OCI-LY3 (cell line): ENCODE data around the gene MTHFD1.

Experiments used
- H2AFZ ChIP-seq: fragments of 200-600, 300-600 bp; shearing (Covaris generic); 2 replicates; pipeline ENCODE4 v1.6.0; 2014; ENCODE audit warnings: antibody characterized with exemption, low read depth, low read length
- H3K27ac ChIP-seq: fragments of 200-600, 300-600 bp; sonication (generic); 2 replicates; pipeline ENCODE4 v1.5.1; 2014; ENCODE audit warnings: mild to moderate bottlenecking, low read length, moderate library complexity, mixed read lengths
- H3K27me3 ChIP-seq: fragments of 200-600, 300-600 bp; sonication (generic); 2 replicates; pipeline ENCODE4 v1.6.1; 2014; ENCODE audit warnings: low read depth, low read length, mixed read lengths
- H3K36me3 ChIP-seq: fragments of 200-600, 300-600 bp; sonication (generic); replicated peaks from 2 replicates; pipeline ENCODE3; 2014; ENCODE audit warnings: low read depth, low read length, mixed read lengths
- H3K4me1 ChIP-seq: fragments of 300-600, 200-600 bp; sonication (generic); 2 replicates; pipeline ENCODE4 v1.6.1; 2014; ENCODE audit warnings: low read length, mixed read lengths
- H3K4me2 ChIP-seq: fragments of 200-600, 300-600 bp; sonication (generic); 2 replicates; pipeline ENCODE4 v1.6.1; 2014; ENCODE audit warnings: low read length, mixed read lengths
- H3K4me3 ChIP-seq: fragments of 300-600, 200-600 bp; sonication (generic); 2 replicates; pipeline ENCODE4 v1.5.1; 2014; ENCODE audit warnings: antibody characterized with exemption, mild to moderate bottlenecking, low read length, moderate library complexity
- H3K79me2 ChIP-seq: fragments of 300-600, 200-600 bp; shearing (Covaris generic); 2 replicates; pipeline ENCODE4 v1.6.1; 2014; ENCODE audit warnings: mild to moderate bottlenecking, low read length, mixed read lengths
- H3K9ac ChIP-seq: fragments of 300-600, 200-600 bp; shearing (Covaris generic); 2 replicates; pipeline ENCODE4 v1.6.0; 2014; ENCODE audit warnings: mild to moderate bottlenecking, low read length, moderate library complexity
- H3K9me3 ChIP-seq: fragments of 200-600, 300-600 bp; shearing (Covaris generic); 2 replicates; pipeline ENCODE4 v1.6.1; 2014; ENCODE audit warnings: low read length, mixed read lengths; ENCODE audit not compliant: insufficient read depth
- H4K20me1 ChIP-seq: fragments of 200-600, 300-600 bp; sonication (generic); 2 replicates; pipeline ENCODE4 v1.6.1; 2016; ENCODE audit warnings: low read length, mixed read lengths; ENCODE audit not compliant: insufficient read depth
- EZH2phosphoT487 ChIP-seq: fragments of 200-600 bp; shearing (Covaris generic); IDR thresholded peaks from 2 replicates; pipeline ENCODE4 v1.6.1; 2018; ENCODE audit warnings: antibody characterized with exemption, mixed run types, low read depth
- TF ChIP-seq, protein P1 (sequence below): fragments of 200-600, 300-600 bp; sonication (generic); IDR thresholded peaks from 2 replicates; pipeline ENCODE4 v1.5.1; 2014; ENCODE audit warnings: antibody characterized with exemption, low read length, low read depth

Gene MTHFD1

DNA sequence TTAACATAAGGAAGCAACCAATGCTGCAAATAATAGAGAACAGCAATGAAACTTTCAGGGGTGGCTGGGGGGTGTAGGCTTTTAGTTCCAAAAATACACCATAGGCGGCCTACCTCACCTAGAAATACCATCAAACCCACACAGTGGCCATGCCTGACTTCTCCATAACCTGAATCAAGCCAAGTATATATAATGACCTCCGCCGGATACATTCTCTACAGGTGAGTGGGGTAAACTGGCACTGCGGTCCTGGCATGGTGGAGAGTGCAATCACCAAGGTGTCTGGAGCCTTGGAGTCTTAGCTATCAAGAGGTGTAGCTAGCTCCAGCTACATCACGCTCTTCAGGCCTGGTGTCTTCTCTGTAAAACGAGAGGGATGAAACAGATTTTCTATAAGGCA, 114.3 kb downstream of the MTHFD1 start:
- H2AFZ ChIP-seq: no peak overlapping the region
- no peaks in the 10 kb centered on the region for H3K9me3 ChIP-seq
- H3K27ac ChIP-seq: peak overlapping the region; percentile 93
- H4K20me1 ChIP-seq: peaks cover 9% of the 10 kb centered on the region; the same call in 1 of the 2 replicates
- no peaks in the 10 kb centered on the region for H3K27me3 ChIP-seq
- H3K4me3 ChIP-seq: peak overlapping the region; percentile 80
- no peak for TF ChIP-seq EZH2phosphoT487
- TF ChIP-seq, protein P1, sequence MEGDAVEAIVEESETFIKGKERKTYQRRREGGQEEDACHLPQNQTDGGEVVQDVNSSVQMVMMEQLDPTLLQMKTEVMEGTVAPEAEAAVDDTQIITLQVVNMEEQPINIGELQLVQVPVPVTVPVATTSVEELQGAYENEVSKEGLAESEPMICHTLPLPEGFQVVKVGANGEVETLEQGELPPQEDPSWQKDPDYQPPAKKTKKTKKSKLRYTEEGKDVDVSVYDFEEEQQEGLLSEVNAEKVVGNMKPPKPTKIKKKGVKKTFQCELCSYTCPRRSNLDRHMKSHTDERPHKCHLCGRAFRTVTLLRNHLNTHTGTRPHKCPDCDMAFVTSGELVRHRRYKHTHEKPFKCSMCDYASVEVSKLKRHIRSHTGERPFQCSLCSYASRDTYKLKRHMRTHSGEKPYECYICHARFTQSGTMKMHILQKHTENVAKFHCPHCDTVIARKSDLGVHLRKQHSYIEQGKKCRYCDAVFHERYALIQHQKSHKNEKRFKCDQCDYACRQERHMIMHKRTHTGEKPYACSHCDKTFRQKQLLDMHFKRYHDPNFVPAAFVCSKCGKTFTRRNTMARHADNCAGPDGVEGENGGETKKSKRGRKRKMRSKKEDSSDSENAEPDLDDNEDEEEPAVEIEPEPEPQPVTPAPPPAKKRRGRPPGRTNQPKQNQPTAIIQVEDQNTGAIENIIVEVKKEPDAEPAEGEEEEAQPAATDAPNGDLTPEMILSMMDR: peak; percentile 30
- H3K79me2 ChIP-seq: peaks cover 94% of the 10 kb centered on the region
- peak overlapping the region; percentile 97 for H3K4me2 ChIP-seq
- H3K9ac ChIP-seq: peak overlapping the region; percentile 94
- H3K4me1 ChIP-seq: peaks cover 32% of the 10 kb centered on the region
- peaks cover 16% of the 10 kb centered on the region for H3K36me3 ChIP-seq

DNA sequence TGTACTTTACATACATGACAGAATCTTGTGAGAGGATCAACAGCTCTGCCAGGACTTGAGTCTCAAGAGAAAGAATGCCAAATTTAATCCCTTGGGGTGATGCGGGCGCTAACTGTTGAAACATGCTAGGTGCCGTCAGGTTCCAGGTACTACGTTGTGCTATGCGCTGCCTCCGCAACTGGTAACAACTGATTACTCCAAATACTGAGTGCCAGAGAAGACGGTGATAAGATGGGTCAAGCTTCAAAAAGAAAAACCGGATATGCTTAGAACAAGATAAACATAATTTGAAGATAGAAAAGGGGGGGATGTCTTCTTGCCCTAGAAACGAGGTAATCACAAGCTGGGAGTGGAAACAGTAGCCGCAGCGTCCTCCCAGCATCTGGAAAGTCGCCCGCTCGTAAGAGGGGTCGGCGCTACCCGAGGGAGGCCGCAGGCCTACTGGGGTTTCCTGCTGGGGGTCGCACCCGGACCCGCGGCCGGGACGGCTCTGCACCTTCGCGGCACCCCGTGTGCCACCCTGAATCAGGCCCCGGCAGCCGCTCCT, 114.8 kb downstream of the MTHFD1 start:
- Histone ChIP-seq H3K4me2 (peak overlapping the region; percentile 97), H3K9me3 (no peaks in the 10 kb centered on the region), H3K27me3 (no peaks in the 10 kb centered on the region), H3K27ac (peak overlapping the region; percentile 93), H4K20me1 (peaks cover 9% of the 10 kb centered on the region; the same call in 1 of the 2 replicates), H3K36me3 (peaks cover 11% of the 10 kb centered on the region), H3K9ac (peak overlapping the region; percentile 94), H2AFZ (peak overlapping the region; percentile 50; the same call in 1 of the 2 replicates), H3K79me2 (peaks cover 94% of the 10 kb centered on the region), H3K4me1 (peaks cover 37% of the 10 kb centered on the region), H3K4me3 (peak overlapping the region; percentile 80)
- TF ChIP-seq, protein P1: no peak
- no peak for TF ChIP-seq EZH2phosphoT487

DNA sequence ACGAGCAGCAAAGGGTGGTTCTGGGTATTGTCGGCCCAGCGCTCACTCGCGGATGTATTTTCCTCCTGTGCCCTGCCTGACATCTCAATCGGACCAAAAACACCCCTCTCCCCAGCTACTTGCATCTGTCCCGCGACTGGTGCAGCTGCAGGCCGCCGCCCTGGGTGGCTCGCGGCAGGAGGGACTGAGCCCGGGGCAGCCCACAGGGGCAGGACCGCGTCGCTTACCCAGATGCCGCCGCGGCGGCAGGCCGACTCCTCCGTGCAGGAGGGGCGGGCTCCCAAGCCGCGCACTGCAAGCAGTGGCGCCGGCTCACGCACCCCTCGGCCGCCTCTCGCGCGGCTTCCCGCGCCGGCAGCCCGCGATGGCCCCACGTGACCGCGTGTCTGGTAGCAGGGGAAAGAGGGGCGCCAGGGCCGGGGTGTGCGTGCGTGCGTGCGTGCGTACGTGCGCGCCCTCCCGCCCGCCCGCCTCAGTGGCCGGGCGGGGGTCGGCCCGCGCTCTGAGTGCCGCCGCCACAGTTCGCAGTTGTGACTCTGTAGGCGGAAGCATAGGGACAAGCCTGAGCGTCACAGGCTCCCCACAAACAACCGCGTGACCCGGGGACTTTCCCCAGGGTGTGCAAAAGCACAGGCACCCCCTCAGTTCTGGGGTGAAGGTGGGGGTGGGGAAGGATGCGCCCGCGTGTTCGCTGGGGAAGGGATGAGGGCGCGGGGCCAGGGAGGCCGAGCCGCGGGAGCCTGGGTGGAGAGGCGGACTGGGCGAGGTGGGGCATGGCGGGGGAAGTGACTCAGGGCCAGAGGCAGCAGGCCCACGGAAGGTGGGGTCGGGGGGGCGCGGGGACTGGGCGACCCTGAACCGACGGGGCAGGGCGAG, 115.5 kb downstream of the MTHFD1 start, which contains the start of gene ZBTB25:
TSS of gene ZBTB25 (minus strand) at position 405 of the 876 bp plus-strand sequence. CDS start 13,305 bp downstream, outside the sequence.
- Histone ChIP-seq H4K20me1 (peaks cover 10% of the 10 kb centered on the region), H3K4me2 (peak within 1 kb of the TSS; percentile 97), H3K9ac (peak within 1 kb of the TSS; percentile 94), H3K4me1 (peaks cover 42% of the 10 kb centered on the region), H3K9me3 (no peaks in the 10 kb centered on the region), H3K79me2 (peaks cover 97% of the 10 kb centered on the region), H3K27ac (peak within 1 kb of the TSS; percentile 93), H2AFZ (peak within 1 kb of the TSS; percentile 50; the same call in 1 of the 2 replicates), H3K36me3 (peaks cover 10% of the 10 kb centered on the region), H3K27me3 (no peaks in the 10 kb centered on the region), H3K4me3 (peak within 1 kb of the TSS; percentile 80)
- TF ChIP-seq, protein P1: no peak
- TF ChIP-seq EZH2phosphoT487: no peak

DNA sequence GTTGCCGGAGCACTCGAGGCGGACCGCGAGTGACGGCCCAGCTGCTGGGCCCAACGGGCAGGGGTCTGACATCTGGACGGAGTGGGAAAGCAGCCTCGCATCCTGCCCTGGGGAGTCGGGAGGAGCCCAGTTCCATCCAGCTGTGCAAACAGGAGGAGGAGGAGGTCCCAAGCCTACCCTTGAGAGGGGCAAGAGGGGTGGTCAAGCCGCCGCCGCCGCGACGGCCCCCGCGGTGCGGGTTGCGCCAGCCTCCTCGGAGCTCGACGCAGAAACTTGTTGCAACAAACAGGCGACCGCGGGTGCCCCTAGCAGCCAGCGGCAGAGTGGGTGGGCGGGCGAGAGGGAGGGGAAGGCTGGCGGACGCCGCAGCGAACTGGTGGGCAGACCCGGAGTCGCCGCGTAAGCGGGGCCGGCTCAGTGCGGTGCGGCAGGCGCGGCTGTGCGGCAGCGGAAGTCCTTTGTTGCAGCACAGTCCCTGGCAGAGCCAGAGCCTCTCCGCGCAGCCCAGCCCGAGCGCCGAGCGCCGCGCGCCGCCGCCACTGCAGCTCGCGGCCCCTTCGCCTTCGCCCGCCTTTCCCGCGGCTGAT, 116.2 kb downstream of the MTHFD1 start, which contains the start of gene ZBTB1:
TSS of gene ZBTB1 (plus strand) at position 461 of the 587 bp plus-strand sequence. CDS start 16,735 bp downstream, outside the sequence.
- Histone ChIP-seq H4K20me1 (peaks cover 17% of the 10 kb centered on the region), H3K36me3 (peaks cover 6% of the 10 kb centered on the region), H3K27ac (peak within 1 kb of the TSS; percentile 93), H3K9me3 (no peaks in the 10 kb centered on the region), H3K4me2 (peak within 1 kb of the TSS; percentile 76), H3K27me3 (no peaks in the 10 kb centered on the region), H3K79me2 (peaks cover 97% of the 10 kb centered on the region), H2AFZ (no peak within 1 kb of the TSS), H3K4me3 (peak within 1 kb of the TSS; percentile 80), H3K4me1 (peaks cover 49% of the 10 kb centered on the region), H3K9ac (peak within 1 kb of the TSS; percentile 94)
- TF ChIP-seq EZH2phosphoT487: no peak
- TF ChIP-seq, protein P1: no peak
